Osteoblast (primary cell): ENCODE results near the gene PLN. TPM values are rescaled to one million over a fixed set of nuclear protein-coding genes. Genes with fewer than 3 reads are reported as not detected.

Experiments
- DNase-seq: peaks from one replicate; pipeline ENCODE4 v3.0.0; 2011; ENCODE audit warnings: low spot score, mixed read lengths; ENCODE audit not compliant: insufficient read length; ENCODE audit errors: missing footprints
- H2AFZ ChIP-seq: 2 replicates; pipeline ENCODE4 v1.6.0; 2011; ENCODE audit warnings: mild to moderate bottlenecking, low read length
- H3K27ac ChIP-seq: 2 replicates; pipeline ENCODE4 v1.5.1; 2011; ENCODE audit warnings: mild to moderate bottlenecking, low read depth, low read length, moderate library complexity
- H3K27me3 ChIP-seq: 2 replicates; pipeline ENCODE4 v1.6.0; 2012; ENCODE audit warnings: mild to moderate bottlenecking, control low read depth, inconsistent platforms, low read length, moderate library complexity; ENCODE audit not compliant: insufficient read depth
- H3K36me3 ChIP-seq: 2 replicates; pipeline ENCODE4 v1.5.1; 2011; ENCODE audit warnings: mild to moderate bottlenecking, low read length, control low read depth, moderate library complexity; ENCODE audit not compliant: insufficient read depth
- H3K4me1 ChIP-seq: 2 replicates; pipeline ENCODE4 v1.5.1; 2011; ENCODE audit warnings: mild to moderate bottlenecking, low read length, control low read depth, moderate library complexity; ENCODE audit not compliant: insufficient read depth
- H3K4me2 ChIP-seq: 2 replicates; pipeline ENCODE4 v1.6.0; 2011; ENCODE audit warnings: mild to moderate bottlenecking, low read length; ENCODE audit not compliant: insufficient read depth
- H3K4me3 ChIP-seq: fragments of 200-600 bp; sonication (generic); 3 replicates; pipeline ENCODE4 v1.5.1; 2012; ENCODE audit warnings: mild to moderate bottlenecking, low read length, inconsistent platforms; ENCODE audit not compliant: insufficient read depth
- H3K79me2 ChIP-seq: 2 replicates; pipeline ENCODE4 v1.6.0; 2012; ENCODE audit warnings: mild to moderate bottlenecking, low read length, control low read depth, inconsistent platforms; ENCODE audit not compliant: insufficient read depth
- H3K9me3 ChIP-seq: 2 replicates; pipeline ENCODE4 v1.5.1; 2011; ENCODE audit warnings: low read depth, low read length, control low read depth
- H4K20me1 ChIP-seq: 2 replicates; pipeline ENCODE4 v1.6.0; 2012; ENCODE audit warnings: mild to moderate bottlenecking, low read length, control low read depth; ENCODE audit not compliant: insufficient read depth
- total RNA-seq: library from RNA; depleted of rRNA; stranded (reverse); fragments of >200 nt; gene quantifications from 2 replicates; pipeline ENCODE4 v1.2.3, GENCODE V29; 2012
- TF ChIP-seq, protein P1 (sequence below): IDR thresholded peaks from 2 replicates; pipeline ENCODE4 v1.5.1; 2011; ENCODE audit warnings: mild to moderate bottlenecking, low read depth, low read length, moderate library complexity; ENCODE audit errors: extremely low read depth

PLN gene
- total RNA-seq, 1 donor: 0.36 TPM

GRCh38 chr6:118589649-118590365 is 41.7 kb downstream of the PLN start:
- Histone ChIP-seq H3K4me3 (no peak overlapping the region), H3K36me3 (no peaks in the 10 kb centered on the region), H4K20me1 (peaks cover 42% of the 10 kb centered on the region), H2AFZ (no peak overlapping the region), H3K9me3 (no peaks in the 10 kb centered on the region), H3K4me2 (no peak overlapping the region), H3K27me3 (no peaks in the 10 kb centered on the region), H3K4me1 (no peaks in the 10 kb centered on the region), H3K79me2 (peaks cover 70% of the 10 kb centered on the region), H3K27ac (no peak overlapping the region)
- TF ChIP-seq, protein P1, sequence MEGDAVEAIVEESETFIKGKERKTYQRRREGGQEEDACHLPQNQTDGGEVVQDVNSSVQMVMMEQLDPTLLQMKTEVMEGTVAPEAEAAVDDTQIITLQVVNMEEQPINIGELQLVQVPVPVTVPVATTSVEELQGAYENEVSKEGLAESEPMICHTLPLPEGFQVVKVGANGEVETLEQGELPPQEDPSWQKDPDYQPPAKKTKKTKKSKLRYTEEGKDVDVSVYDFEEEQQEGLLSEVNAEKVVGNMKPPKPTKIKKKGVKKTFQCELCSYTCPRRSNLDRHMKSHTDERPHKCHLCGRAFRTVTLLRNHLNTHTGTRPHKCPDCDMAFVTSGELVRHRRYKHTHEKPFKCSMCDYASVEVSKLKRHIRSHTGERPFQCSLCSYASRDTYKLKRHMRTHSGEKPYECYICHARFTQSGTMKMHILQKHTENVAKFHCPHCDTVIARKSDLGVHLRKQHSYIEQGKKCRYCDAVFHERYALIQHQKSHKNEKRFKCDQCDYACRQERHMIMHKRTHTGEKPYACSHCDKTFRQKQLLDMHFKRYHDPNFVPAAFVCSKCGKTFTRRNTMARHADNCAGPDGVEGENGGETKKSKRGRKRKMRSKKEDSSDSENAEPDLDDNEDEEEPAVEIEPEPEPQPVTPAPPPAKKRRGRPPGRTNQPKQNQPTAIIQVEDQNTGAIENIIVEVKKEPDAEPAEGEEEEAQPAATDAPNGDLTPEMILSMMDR: no peak
- DNase-seq: no peak

DNA sequence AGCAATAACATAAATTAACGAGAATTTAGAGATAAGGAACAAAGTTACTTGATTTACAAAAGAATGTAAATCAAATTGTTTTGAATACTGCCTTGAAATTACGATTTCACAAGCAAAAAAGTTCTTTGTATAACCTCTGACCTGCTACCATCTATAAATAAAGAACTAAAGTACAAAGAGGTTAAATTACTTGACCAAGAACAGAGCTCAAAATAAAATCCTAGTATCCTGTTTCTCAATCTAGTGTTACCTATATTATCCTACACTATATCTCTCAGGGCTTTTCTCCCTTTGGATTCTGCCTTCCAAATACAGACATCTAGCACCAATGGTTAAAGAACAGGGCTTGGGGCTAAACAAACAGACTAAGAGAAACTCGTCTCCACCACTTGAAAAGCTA is 43.8 kb downstream of the PLN start:
- Histone ChIP-seq H3K27ac (no peak overlapping the region), H3K9me3 (no peaks in the 10 kb centered on the region), H3K79me2 (peaks cover 72% of the 10 kb centered on the region), H3K27me3 (no peaks in the 10 kb centered on the region), H3K4me2 (no peak overlapping the region), H3K36me3 (no peaks in the 10 kb centered on the region), H3K4me3 (no peak overlapping the region), H4K20me1 (peaks cover 37% of the 10 kb centered on the region), H2AFZ (no peak overlapping the region), H3K4me1 (no peaks in the 10 kb centered on the region)
- TF ChIP-seq, protein P1: no peak
- DNase-seq: no peak

DNA sequence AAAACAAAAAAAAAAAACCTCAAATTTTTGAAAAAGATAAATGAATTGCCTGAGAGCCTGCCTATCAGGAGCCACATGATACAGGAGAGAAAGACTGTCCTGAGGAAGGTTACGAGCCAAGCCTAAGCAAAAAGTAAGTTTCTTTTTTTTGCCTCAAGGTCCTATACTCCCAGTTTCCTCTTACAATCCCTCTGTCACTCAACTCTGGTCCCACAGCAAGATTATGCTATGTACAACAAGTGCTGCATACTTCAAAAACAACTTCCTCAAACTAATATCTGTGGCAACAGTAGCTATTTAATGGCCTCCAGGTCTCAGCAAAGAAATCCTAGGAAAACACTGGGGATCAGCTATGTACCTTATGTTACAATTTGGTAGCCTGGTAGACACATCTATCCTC is 46.8 kb downstream of the PLN start:
- H3K36me3 ChIP-seq: no peaks in the 10 kb centered on the region
- no peaks in the 10 kb centered on the region for H3K4me1 ChIP-seq
- no peak overlapping the region for H2AFZ ChIP-seq
- H3K27me3 ChIP-seq: no peaks in the 10 kb centered on the region
- DNase-seq: no peak
- TF ChIP-seq, protein P1: no peak
- no peak overlapping the region for H3K27ac ChIP-seq
- no peak overlapping the region for H3K4me2 ChIP-seq
- no peaks in the 10 kb centered on the region for H3K9me3 ChIP-seq
- peaks cover 10% of the 10 kb centered on the region for H4K20me1 ChIP-seq
- peaks cover 69% of the 10 kb centered on the region for H3K79me2 ChIP-seq
- H3K4me3 ChIP-seq: no peak overlapping the region

DNA sequence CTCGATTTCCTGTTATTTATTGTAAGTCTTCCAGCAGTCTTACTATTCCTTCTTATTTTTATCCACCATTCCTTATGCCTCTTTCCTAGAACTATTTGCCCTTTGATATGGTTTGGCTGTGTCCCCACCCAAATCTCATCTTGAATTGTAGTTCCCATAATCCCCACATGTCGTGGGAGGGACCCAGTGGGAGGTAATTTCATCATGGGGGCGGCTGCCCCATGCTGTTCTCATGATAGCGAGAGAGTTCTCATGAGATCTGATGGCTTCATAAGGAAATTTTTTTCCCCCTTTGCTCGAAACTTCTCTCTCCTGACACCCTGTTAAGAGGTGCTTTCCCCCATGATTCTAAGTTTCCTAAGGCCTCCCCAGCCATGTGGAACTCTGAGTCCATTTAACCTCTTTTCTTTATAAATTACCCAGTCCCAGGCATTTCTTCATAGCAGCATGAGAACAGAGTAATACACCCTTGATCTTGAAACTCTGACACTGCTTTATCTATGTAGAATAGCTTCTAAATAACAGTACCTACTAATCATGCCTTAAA is 48.8 kb downstream of the PLN start:
- Histone ChIP-seq H3K9me3 (no peaks in the 10 kb centered on the region), H4K20me1 (peaks cover 10% of the 10 kb centered on the region), H3K36me3 (no peaks in the 10 kb centered on the region), H3K27me3 (no peaks in the 10 kb centered on the region), H3K4me3 (no peak overlapping the region), H2AFZ (no peak overlapping the region), H3K4me2 (no peak overlapping the region), H3K79me2 (peaks cover 68% of the 10 kb centered on the region), H3K4me1 (no peaks in the 10 kb centered on the region), H3K27ac (no peak overlapping the region)
- no peak for DNase-seq
- TF ChIP-seq, protein P1: no peak
